Parathyroid adenoma (tissue), 2 donors: Measurements from ENCODE around the gene ZNF697.

Experiments used
- H2AFZ ChIP-seq: fragments of 300-600 bp; sonication (generic); one replicate; pipeline ENCODE4 v1.7.0; 2017; ENCODE audit warnings: antibody characterized with exemption, mild to moderate bottlenecking
- H3K27ac ChIP-seq: fragments of 300-600 bp; sonication (generic); one replicate; pipeline ENCODE4 v1.7.0; 2017
- H3K27me3 ChIP-seq: fragments of 300-600 bp; sonication (generic); one replicate; pipeline ENCODE4 v1.7.0; 2017; ENCODE audit warnings: low read length; ENCODE audit not compliant: control insufficient read depth, insufficient read depth
- H3K36me3 ChIP-seq: fragments of 300-600 bp; sonication (generic); one replicate; pipeline ENCODE4 v1.7.0; 2017; ENCODE audit warnings: low read length; ENCODE audit not compliant: control insufficient read depth, insufficient read depth
- H3K4me1 ChIP-seq: fragments of 300-600 bp; sonication (generic); one replicate; pipeline ENCODE4 v1.7.0; 2017; ENCODE audit warnings: control low read depth
- H3K4me2 ChIP-seq: fragments of 300-600 bp; sonication (generic); one replicate; pipeline ENCODE4 v1.7.0; 2017; ENCODE audit warnings: low read length
- H3K4me3 ChIP-seq: fragments of 300-600 bp; sonication (generic); one replicate; pipeline ENCODE4 v1.7.0; 2017; ENCODE audit warnings: low read depth, low read length
- H3K79me2 ChIP-seq: fragments of 300-600 bp; sonication (generic); one replicate; pipeline ENCODE4 v1.7.0; 2017; ENCODE audit warnings: control low read depth
- H3K9ac ChIP-seq: fragments of 300-600 bp; sonication (generic); one replicate; pipeline ENCODE4 v1.7.0; 2017; ENCODE audit warnings: mild to moderate bottlenecking
- H3K9me3 ChIP-seq: fragments of 300-600 bp; sonication (generic); one replicate; pipeline ENCODE4 v1.7.0; 2017; ENCODE audit warnings: low read length; ENCODE audit not compliant: control insufficient read depth
- CTCF ChIP-seq: fragments of 300-600 bp; sonication (generic); IDR thresholded peaks from one replicate; pipeline ENCODE4 v1.7.0; 2017; ENCODE audit warnings: antibody characterized with exemption, mild to moderate bottlenecking
- donor health status: primary hyperparathyroidism.

Gene ZNF697

GRCh38 chr1:119670898-119671297 is 22.8 kb upstream of the ZNF697 start:
- H3K27ac ChIP-seq = no peak overlapping the region
- H3K36me3 ChIP-seq = no peaks in the 10 kb centered on the region
- H3K9ac ChIP-seq = no peak overlapping the region
- TF ChIP-seq CTCF = no peak
- H3K4me2 ChIP-seq = no peak overlapping the region
- no peak overlapping the region for H3K4me3 ChIP-seq
- H3K9me3 ChIP-seq = no peaks in the 10 kb centered on the region
- H3K79me2 ChIP-seq = no peaks in the 10 kb centered on the region
- no peak overlapping the region for H2AFZ ChIP-seq
- H3K27me3 ChIP-seq = no peaks in the 10 kb centered on the region
- H3K4me1 ChIP-seq = peaks cover 3% of the 10 kb centered on the region

- no peaks in the 10 kb centered on the region for H3K36me3 ChIP-seq
- H3K9me3 ChIP-seq = no peaks in the 10 kb centered on the region
- H3K27ac ChIP-seq = no peak overlapping the region
- H3K4me3 ChIP-seq = no peak overlapping the region
- H3K9ac ChIP-seq = no peak overlapping the region
- no peaks in the 10 kb centered on the region for H3K27me3 ChIP-seq
- no peak for TF ChIP-seq CTCF
- no peak overlapping the region for H3K4me2 ChIP-seq
- no peak overlapping the region for H2AFZ ChIP-seq
- H3K4me1 ChIP-seq = no peaks in the 10 kb centered on the region
- no peaks in the 10 kb centered on the region for H3K79me2 ChIP-seq
These were observed 19.1 kb upstream of the ZNF697 start for GRCh38 chr1:119667173-119667572.

GRCh38 chr1:119664067-119664466 is 16.0 kb upstream of the ZNF697 start:
- H3K4me1 ChIP-seq = no peaks in the 10 kb centered on the region
- H3K9ac ChIP-seq = no peak overlapping the region
- H3K27ac ChIP-seq = no peak overlapping the region
- no peak for TF ChIP-seq CTCF
- no peaks in the 10 kb centered on the region for H3K27me3 ChIP-seq
- H2AFZ ChIP-seq = no peak overlapping the region
- H3K9me3 ChIP-seq = no peaks in the 10 kb centered on the region
- H3K79me2 ChIP-seq = no peaks in the 10 kb centered on the region
- no peak overlapping the region for H3K4me3 ChIP-seq
- no peaks in the 10 kb centered on the region for H3K36me3 ChIP-seq
- H3K4me2 ChIP-seq = no peak overlapping the region

- no peak overlapping the region for H3K9ac ChIP-seq
- H2AFZ ChIP-seq = no peak overlapping the region
- no peak overlapping the region for H3K4me3 ChIP-seq
- no peaks in the 10 kb centered on the region for H3K9me3 ChIP-seq
- H3K27me3 ChIP-seq = no peaks in the 10 kb centered on the region
- H3K36me3 ChIP-seq = no peaks in the 10 kb centered on the region
- no peaks in the 10 kb centered on the region for H3K79me2 ChIP-seq
- H3K4me2 ChIP-seq = no peak overlapping the region
- no peak for TF ChIP-seq CTCF
- H3K4me1 ChIP-seq = no peaks in the 10 kb centered on the region
- no peak overlapping the region for H3K27ac ChIP-seq
These were observed 14.0 kb upstream of the ZNF697 start for GRCh38 chr1:119662034-119662437.

- Histone ChIP-seq H3K27ac (peak overlapping the region; percentile 56), H3K36me3 (no peaks in the 10 kb centered on the region), H3K9ac (no peak overlapping the region)
These were observed 12.4 kb upstream of the ZNF697 start for GRCh38 chr1:119660253-119661083.

More at GRCh38 chr1:119660253-119661083, 12.4 kb upstream of the ZNF697 start:
- Histone ChIP-seq H3K4me3 (peak overlapping the region; percentile 2), H3K9me3 (no peaks in the 10 kb centered on the region), H3K4me2 (peak overlapping the region; percentile 19), H3K4me1 (no peaks in the 10 kb centered on the region), H3K27me3 (no peaks in the 10 kb centered on the region), H2AFZ (peak overlapping the region; percentile 58), H3K79me2 (no peaks in the 10 kb centered on the region)
- no peak for TF ChIP-seq CTCF
